Activated B cell treated with CpG ODN at 0.5 μM for 24 hours (primary cell): ENCODE measurements around the gene SNAPC3. TPM values are rescaled to one million over a fixed set of nuclear protein-coding genes. Genes with fewer than 3 reads are reported as not detected.

ENCODE experiments used
- ATAC-seq: fragments of 200-7000 bp; cut with Tn5 transposase; one replicate; pipeline ENCODE4 v1.10.0; 2021; ENCODE audit warnings: low read depth, mild to moderate bottlenecking, moderate library complexity
- CTCF ChIA-PET: fragments of 350-600 bp; sonication (Branson Sonifier 250); formaldehyde crosslinking; loops from one replicate; lab custom pipeline; 2021; ENCODE audit warnings: antibody characterized with exemption; lab: Charles Lee
- POLR2A ChIA-PET: fragments of 350-600 bp; sonication (Branson Sonifier 250); formaldehyde crosslinking; loops from one replicate; lab custom pipeline; 2021; ENCODE audit warnings: antibody characterized with exemption; lab: Charles Lee
- DNase-seq: peaks from one replicate; pipeline ENCODE4 v3.0.0; 2022
- H3K27ac Mint-ChIP-seq: one replicate; pipeline ENCODE4 v1.8.0; 2020; ENCODE audit warnings: mixed read lengths
- H3K27me3 Mint-ChIP-seq: one replicate; pipeline ENCODE4 v1.8.0; 2021; ENCODE audit warnings: mixed read lengths
- H3K36me3 Mint-ChIP-seq: one replicate; pipeline ENCODE4 v1.8.0; 2021; ENCODE audit warnings: low read depth, mixed read lengths
- H3K4me1 Mint-ChIP-seq: one replicate; pipeline ENCODE4 v1.8.0; 2021; ENCODE audit warnings: mixed read lengths
- H3K4me3 Mint-ChIP-seq: one replicate; pipeline ENCODE4 v1.8.0; 2020; ENCODE audit warnings: mild to moderate bottlenecking, mixed read lengths
- H3K9me3 Mint-ChIP-seq: one replicate; pipeline ENCODE4 v1.8.0; 2020; ENCODE audit warnings: mixed read lengths
- CTCF ChIP-seq: fragments of 200-600 bp; IDR thresholded peaks from one replicate; pipeline ENCODE4 v1.8.0; 2022; ENCODE audit warnings: antibody characterized with exemption, mild to moderate bottlenecking
- intact Hi-C: fragments of 100-400 bp; cut with micrococcal nuclease; formaldehyde crosslinking; loops from one replicate; pipeline ENCODE4 v1.15.1; 2024
- total RNA-seq: library from RNA; stranded (reverse); gene quantifications from 2 replicates; pipeline ENCODE4 v1.2.3, GENCODE V29; 2022

SNAPC3 gene
- total RNA-seq, 1 donor from 2014 or later = 36.4 TPM

DNA sequence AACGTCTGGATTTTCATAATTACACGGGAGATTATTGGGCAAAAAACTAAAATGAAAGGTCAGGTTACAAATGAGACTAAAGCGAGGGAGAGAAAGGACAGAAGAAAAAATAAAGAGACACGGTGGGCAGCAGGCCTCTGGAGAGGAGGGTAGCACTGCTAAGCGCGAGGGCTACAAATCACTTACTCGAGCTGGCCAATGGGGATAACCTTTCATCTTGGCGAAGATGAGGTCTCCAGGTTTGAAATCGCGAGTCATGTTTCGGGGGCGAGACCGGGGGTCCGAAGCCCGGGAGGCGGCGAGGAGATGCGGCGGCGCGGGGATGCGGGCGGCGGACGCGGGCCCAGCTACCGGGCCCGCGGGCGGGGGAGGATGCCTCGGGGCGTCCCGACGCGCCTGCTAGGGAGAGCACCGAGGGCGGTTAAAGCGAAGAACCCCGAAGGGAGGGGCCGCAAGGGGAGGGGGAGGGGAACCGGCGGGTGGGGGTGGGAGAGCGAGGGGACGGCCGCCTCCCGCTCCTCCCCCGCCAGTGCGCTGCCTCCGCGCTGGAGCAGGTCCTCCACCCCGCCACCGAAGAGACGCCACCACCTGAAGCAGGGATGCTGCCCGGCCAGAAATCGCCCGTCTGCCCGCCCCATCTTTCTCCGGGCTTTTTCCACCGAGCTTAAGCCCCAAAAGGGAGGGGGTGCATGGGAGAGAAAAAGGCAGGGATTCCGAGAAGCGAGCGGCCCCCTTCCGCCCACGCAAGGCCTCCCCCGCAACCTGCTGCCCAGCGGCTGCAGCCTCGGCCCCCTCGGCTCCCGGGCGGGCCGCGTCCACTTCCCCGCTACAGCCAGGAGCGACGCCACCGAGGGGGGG is 87.5 kb downstream of the SNAPC3 start:
- POLR2A ChIA-PET = interaction anchor here (0.6 to 4.5 kb wide), 13 partner anchors 9 to 318 kb away, joined by 3 to 36 read pairs (median 4); partner anchors contain the start of genes CCDC171 and SNAPC3
- peaks cover 35% of the 10 kb centered on the region for H3K36me3 Mint-ChIP-seq
- H3K4me3 Mint-ChIP-seq = peak overlapping the region; percentile 93
- no peaks in the 10 kb centered on the region for H3K9me3 Mint-ChIP-seq
- DNase-seq (no peak), ATAC-seq (peak; percentile 58)
- intact Hi-C loops = loop anchor here (1.0 to 5.0 kb wide), 2 partner anchors 24 to 283 kb away; no protein-coding TSS in a partner anchor
- CTCF ChIA-PET = interaction anchor here (1.1 kb wide), 1 partner anchor 86 kb away, joined by 3 read pairs; no protein-coding TSS in a partner anchor
- TF ChIP-seq CTCF = no peak
- no peaks in the 10 kb centered on the region for H3K27me3 Mint-ChIP-seq
- peaks cover 59% of the 10 kb centered on the region for H3K4me1 Mint-ChIP-seq
- H3K27ac Mint-ChIP-seq = peak overlapping the region; percentile 93

GRCh38 chr9:15510789-15511575 is 88.3 kb downstream of the SNAPC3 start, which contains the start of gene PSIP1:
PSIP1 (minus strand) TSS chr9:15510970; CDS start chr9:15510188, 782 bp downstream.
- no peaks in the 10 kb centered on the region for H3K9me3 Mint-ChIP-seq
- no peaks in the 10 kb centered on the region for H3K27me3 Mint-ChIP-seq
- H3K4me3 Mint-ChIP-seq = peak within 1 kb of the TSS; percentile 97
- no peak for TF ChIP-seq CTCF
- intact Hi-C loops = loop anchor here (1.0 to 5.0 kb wide), 5 partner anchors 25 to 284 kb away; partner anchors contain the start of genes SNAPC3 and TTC39B
- H3K27ac Mint-ChIP-seq = peak within 1 kb of the TSS; percentile 100
- ChIA-PET POLR2A (interaction anchor here (0.9 to 4.5 kb wide), 10 partner anchors 9 to 299 kb away, joined by 3 to 36 read pairs (median 4); partner anchors contain the start of genes CCDC171 and SNAPC3), CTCF (interaction anchor here (0.8 to 1.1 kb wide), 2 partner anchors 43 to 87 kb away, joined by 3 read pairs; no protein-coding TSS in a partner anchor)
- DNase-seq (peak; percentile 85), ATAC-seq (peak; percentile 78)
- peaks cover 31% of the 10 kb centered on the region for H3K36me3 Mint-ChIP-seq
- peaks cover 56% of the 10 kb centered on the region for H3K4me1 Mint-ChIP-seq

Other genes starting within 250 kb of the SNAPC3 start
- gene TTC39B, start 115.7 kb upstream of the SNAPC3 start, total RNA-seq = 3.2 and 6.6 TPM in 2 replicates
- 56.8 and 57.2 TPM in 2 replicates for gene PSIP1, start 88.1 kb downstream of the SNAPC3 start, total RNA-seq
- gene CCDC171, start 130.2 kb downstream of the SNAPC3 start, total RNA-seq = 1.9 and 3.6 TPM in 2 replicates